ENCODE measurements around the gene STRBP.

The STRBP gene

GRCh38 chr9:123084256-123084655 lies 184.1 kb downstream of the STRBP start:
- no peak for TF ChIP-seq CTCF (IDR thresholded peaks at IDR 0.05; ENCODE audit: extremely low read depth, missing control alignments)
- no peak for DNase-seq (ENCODE audit: low spot score)

- TF ChIP-seq CTCF (IDR thresholded peaks at IDR 0.05; ENCODE audit: extremely low read depth, missing control alignments), result no peak
- no peak for DNase-seq (ENCODE audit: low spot score)
Observed at GRCh38 chr9:123083680-123084079, 184.7 kb downstream of the STRBP start.

- DNase-seq (ENCODE audit: low spot score), result peak; percentile 21
- TF ChIP-seq CTCF (IDR thresholded peaks at IDR 0.05; ENCODE audit: extremely low read depth, missing control alignments), result no peak
Observed at GRCh38 chr9:123081824-123082223, 186.6 kb downstream of the STRBP start.

DNA sequence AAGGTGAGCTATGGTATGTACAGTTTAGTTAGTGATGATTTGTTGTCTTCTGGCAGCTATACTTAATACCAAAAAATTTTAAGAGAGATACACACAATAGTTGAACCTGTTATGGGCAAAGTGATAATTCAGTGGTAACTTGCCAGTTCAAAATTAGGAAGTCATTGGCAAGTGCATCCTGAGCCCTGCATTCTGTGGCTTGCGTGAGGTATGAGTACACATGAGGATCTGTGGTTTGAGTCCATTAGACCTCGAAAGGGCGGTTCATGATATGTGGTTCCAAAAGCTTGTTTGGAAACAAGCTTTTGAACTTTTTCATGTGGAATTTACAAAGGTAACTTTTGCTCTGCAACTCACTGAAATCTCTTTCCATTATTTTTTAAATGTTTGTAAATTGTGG lies 187.9 kb downstream of the STRBP start:
- DNase-seq (ENCODE audit: low spot score), result no peak
- TF ChIP-seq CTCF (IDR thresholded peaks at IDR 0.05; ENCODE audit: extremely low read depth, missing control alignments), result no peak

GRCh38 chr9:123074628-123075027 lies 193.8 kb downstream of the STRBP start:
- no peak for DNase-seq (ENCODE audit: low spot score)
- TF ChIP-seq CTCF (IDR thresholded peaks at IDR 0.05; ENCODE audit: extremely low read depth, missing control alignments), result no peak

GRCh38 chr9:123073991-123074422 lies 194.4 kb downstream of the STRBP start:
- DNase-seq (ENCODE audit: low spot score), result no peak
- TF ChIP-seq CTCF (IDR thresholded peaks at IDR 0.05; ENCODE audit: extremely low read depth, missing control alignments), result no peak

DNA sequence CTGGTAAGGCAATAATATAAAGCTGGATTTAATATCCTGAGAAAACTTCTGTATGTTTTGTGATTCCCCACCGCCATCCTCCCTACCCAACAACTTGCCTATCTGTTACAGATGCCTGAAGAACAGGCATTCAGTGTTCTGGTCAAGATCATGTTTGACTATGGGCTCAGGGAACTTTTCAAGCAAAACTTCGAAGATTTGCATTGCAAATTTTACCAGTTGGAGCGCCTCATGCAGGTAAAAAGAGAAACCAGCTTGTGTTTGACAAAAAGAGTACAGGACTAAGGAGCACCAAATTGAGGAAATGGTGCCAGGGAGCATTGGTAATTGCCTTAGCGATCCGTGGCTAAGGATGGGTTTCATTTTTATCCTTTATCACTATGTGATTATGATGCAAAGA lies 194.9 kb downstream of the STRBP start:
- no peak for DNase-seq (ENCODE audit: low spot score)
- no peak for TF ChIP-seq CTCF (IDR thresholded peaks at IDR 0.05; ENCODE audit: extremely low read depth, missing control alignments)

All from GM20000 (cell line).